Fibroblast of the conjunctiva (primary cell): Measurements from ENCODE around the gene CAPN10.

Source experiments
- DNase-seq: peaks from one replicate; pipeline ENCODE4 v3.0.0-alpha.2; 2010; ENCODE audit warnings: low read depth

Gene CAPN10

DNA sequence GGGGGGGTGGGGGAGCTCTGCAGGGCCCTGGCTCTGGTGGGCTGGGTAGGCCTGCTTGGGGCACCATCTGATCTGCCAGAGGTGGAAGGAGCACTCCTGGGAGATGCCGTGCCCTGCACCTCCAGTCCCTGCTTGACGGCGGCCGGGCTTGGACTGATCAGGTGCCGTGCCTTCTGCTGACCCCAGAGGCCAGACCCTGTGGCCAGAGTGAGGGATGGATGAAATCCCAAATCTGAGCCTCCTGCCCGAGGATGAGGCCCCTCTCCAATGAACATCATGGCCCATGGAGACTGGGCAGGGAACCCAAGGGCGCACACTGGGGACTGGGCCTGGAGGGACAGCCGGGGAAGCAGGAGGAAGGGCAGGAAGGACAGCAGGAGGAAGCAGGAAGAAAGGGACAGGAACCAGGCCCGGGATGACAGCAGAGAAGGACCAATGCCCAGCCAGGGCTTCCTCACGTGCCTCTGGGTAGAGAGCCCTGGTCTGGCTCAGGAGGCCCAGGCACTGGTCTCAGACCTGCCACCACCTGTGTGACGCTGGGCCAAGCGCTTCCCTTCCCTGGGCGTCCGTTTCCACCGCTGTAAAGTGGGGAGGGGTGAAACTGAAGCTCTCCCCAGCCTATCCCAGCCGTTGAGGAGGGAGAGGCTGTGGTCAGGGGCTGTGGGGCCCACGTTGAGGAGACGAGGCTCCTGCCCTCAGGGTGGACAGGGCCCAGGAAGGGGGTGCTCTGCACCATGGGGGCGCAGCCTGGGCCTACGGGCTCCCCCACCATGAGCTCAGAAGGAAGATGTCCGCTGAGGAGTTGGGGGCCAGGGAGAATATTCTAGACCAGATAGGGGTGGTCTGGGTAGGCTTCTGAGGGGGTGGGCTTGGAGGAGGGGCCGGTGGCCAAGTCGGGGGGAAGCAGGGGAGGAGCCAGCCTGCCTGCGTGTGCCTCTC lies 37.7 kb downstream of the CAPN10 start:
- DNase-seq: no peak

GRCh38 chr2:240624950-240625621 lies 38.6 kb downstream of the CAPN10 start, which contains the start of gene GPR35:
TSS of gene GPR35 (plus strand) at chr2:240625480. CDS start at chr2:240629953, 4,473 bp downstream.
- no peak for DNase-seq

DNA sequence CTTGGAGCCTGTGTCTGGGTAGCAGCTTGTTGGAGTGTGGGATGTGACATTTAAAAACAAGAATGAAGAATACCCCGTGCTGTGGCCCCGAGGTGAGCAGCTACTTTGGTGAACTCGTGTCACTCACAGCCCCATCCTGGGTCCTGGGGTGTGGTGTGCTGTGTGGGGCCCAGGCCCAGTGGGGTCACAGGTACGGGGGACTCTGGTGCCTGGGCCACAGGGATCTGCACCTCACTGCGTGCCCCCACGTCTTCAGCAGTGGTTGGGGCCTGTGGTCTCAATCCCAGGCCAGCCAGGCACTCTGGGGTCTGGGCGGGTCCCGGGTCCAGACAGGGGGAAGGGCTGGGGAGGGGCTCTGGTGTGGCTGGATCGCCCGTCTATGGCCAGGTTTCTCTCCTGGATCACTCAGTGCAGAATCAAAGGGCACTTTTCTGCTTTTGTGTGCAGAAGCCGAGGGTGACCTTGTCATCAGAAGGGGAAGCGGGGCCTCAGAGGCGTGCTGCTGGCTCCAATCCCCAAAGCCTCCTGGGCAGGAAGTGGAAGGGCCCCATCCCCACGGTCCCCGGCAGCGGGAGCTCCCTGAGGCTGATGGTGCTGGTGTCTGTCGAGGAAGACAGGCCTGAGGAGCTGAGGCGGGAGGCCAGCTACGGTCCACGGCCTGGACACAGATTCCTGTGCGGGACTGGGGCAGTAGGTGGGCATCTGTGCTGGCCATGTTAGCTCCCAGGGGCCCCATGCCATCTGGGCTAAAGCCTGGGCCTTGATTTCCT lies 40.2 kb downstream of the CAPN10 start:
- DNase-seq: no peak

DNA sequence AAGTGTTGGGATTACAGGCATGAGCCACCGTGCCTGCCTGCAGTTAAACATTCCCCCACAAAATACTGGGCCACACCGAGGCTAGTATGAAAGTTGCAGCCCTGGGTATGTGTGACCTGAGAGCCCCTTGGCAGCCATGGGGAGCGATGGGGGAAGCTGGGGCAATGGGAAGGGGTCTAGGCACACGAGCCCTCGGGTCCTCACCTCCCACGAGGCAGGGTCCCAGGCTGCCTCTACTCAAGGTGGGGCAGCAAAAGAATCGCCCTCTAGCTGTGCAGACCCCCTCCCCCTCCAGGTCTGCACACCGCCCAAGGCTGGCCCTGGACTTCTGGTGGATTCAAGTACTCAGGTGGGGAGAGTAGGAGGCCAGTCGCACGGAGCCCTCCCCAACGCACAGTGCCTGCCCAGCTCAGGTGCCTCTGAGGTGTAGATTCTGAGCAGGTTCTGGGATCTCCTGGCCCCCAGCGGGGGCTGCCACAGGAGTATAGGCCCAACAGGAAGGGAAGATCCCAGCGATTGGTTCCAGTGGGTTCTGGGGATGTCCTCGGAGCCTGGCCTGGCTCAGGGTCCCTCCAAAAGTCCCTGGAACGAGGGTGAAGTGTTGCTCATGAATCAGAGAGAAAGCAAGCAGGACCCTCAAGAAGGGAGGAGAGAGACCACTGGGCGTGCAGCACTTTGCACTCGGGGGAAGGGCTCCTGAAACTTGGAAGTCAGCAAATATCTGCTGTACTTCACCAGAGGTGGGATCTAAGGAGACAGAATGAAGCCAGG lies 41.4 kb downstream of the CAPN10 start:
- DNase-seq: no peak

GRCh38 chr2:240628507-240628807 lies 41.9 kb downstream of the CAPN10 start:
- no peak for DNase-seq

GRCh38 chr2:240628808-240629618 lies 42.5 kb downstream of the CAPN10 start:
- DNase-seq: no peak

- no peak for DNase-seq
These were observed 43.1 kb downstream of the CAPN10 start for GRCh38 chr2:240629619-240629967.

GRCh38 chr2:240629968-240630770 lies 43.6 kb downstream of the CAPN10 start:
- DNase-seq: no peak

- no peak for DNase-seq
These were observed 44.4 kb downstream of the CAPN10 start for GRCh38 chr2:240630771-240631547.

DNA sequence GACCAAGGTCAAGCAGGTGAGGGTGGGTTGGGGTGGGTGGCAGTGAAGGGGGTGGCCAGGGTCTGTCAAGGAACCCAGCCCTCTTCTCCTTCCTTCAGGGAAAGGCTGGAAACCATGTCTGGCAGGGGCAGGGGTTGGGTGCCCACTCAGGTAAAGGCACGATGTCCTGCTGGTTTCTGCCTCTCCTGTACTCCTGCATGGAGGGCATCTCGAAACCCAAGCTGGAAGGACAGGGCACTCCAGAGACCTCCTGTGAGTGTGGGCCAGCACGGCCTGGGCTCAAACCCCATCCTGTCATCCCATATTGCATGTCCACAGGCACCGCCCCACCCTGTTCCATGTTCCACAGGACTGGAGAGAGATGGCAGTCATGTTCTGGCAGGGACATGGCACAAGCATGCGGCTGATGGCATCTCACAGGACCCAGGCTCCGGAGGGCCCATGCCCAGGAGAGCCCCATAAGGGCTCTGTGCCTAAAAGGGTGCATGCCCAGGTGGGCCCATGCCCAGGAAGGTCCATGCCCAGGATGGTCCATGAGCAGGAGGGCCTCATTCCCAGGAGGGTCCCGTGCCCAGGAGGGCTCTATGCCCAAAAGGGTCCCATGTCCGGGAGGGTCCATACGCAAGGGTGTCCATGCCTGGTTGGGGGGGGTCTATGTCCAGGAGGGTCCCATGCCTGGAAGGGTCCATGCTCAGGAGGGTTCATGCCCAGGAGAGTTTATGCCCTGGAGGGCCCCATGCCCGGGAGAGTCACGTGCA lies 45.2 kb downstream of the CAPN10 start:
- no peak for DNase-seq

DNA sequence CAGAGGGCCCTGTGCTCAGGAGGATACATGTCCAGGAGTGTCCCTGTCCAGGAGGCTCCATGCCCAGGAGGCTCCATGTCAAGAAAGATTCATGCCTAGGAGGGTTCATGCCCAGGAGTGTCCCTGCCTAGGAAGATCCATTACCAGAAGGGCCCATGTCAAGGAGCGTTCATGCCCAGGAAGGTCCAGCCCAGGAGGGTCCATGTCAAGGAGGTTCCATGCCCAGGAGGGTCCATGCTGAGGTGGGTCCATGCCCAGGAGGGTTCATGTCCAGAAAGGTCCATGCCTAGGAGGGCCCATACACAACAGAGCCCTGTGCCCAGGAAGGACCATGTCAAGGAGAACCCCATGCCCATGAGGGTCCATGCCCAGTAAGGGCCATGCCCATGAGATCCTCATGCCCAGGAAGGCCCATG lies 45.8 kb downstream of the CAPN10 start:
- DNase-seq: no peak

DNA sequence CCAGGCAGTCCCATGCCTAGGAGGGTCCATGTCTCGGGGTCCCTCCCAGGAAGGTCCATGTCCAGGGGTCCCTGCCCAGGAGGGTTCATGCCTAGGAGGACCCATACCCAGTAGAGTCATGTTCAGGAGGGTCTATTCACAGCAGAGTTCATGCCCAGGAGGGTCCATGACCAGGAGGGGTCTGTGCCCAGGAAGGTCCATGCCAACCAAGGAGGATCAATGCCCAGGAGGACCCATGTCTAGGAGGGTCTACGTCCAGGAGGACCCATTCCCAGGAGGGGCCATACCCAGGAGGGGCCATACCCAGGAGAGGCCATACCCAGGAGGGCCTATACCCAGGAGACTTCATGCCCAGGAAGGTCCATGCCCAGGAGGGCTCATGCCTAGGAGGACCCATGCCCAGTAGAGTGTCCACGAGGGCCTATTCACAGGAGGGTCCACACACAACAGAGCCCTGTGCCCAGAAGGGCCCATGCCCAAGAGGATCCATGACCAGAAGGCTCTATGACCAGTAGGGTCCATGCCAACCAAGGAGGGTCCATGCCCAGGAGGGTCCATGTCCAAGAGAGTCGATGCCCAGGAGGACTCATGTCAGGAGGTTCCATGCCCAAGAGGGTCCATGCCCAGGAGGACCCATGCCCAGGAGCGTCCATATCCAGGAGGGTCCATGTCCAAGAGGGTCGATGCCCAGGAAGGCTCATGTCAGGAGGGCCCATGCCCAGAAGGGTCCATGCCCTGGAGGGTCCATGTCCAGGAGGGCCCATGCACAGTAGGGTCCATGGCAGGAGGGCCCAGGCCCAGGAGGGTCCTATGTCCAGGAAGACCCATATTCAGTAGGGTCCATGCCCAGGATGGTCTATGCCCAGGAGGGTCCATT lies 48.8 kb downstream of the CAPN10 start:
- DNase-seq: no peak

DNA sequence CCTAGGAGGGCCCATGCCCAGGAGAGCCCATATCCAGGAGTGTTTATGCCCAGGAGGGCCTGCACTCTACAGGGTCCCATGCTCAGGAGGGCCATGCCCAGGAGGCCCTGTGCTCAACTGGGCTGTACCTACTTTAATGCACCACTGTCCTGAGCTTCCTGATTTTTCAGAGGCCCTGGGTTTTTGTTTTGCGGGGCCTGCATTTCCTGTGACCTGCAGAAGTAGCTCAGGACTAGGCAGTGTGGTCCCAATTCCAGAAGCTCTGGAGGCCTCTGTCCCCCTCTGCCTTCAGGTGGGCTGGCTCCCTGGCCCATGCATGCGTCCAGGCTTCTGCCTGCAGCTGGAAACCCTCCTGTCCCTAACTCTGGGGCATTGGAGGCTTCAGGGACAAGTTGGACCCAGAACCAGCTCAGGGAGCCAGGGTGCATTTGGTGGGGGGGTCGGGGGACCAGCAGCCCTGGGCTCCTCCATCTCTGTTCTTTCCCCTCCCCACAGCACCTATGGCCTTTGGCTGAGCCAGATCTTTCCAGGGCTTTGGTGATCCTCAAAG lies 49.5 kb downstream of the CAPN10 start:
- DNase-seq: no peak

- DNase-seq: no peak
These were observed 50.1 kb downstream of the CAPN10 start for GRCh38 chr2:240636563-240637115.

DNA sequence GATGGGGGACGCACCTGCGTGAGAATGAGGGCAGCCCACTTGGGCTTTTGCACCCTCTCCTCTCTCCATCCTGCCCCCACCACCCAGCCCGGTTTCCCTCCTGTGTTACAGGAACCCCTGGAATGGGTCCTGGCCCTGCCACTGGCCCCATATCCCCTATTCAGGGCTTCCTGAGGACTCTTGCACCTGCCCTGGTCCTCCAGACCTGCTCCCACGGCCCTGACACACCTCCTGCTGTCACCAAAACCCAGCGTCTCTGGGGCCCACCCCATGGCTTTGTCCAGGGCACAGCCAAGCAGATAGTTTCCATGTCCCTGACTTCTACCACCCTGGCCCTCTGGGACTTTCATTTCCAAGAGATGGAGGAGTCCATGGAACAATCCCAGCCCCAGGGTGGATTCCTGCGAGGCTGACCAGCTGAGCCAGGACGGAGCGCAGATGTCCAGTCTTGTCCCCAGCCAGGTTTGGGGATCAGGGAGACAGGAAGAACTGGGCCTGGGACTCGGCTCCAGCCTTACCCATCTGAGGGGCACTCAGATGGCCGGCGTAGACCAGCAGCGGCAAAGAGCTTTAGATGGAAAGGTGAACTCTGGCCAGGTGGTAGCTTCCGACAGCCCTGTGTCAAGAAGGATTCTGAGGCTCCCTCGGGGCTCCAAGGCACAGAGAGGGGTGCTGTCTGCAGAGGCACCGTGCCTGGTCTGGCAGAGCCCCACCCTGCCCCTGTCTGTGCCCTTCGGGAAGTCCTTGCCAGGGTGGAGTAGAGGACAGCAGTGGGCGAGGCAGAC lies 50.8 kb downstream of the CAPN10 start:
- DNase-seq: no peak

DNA sequence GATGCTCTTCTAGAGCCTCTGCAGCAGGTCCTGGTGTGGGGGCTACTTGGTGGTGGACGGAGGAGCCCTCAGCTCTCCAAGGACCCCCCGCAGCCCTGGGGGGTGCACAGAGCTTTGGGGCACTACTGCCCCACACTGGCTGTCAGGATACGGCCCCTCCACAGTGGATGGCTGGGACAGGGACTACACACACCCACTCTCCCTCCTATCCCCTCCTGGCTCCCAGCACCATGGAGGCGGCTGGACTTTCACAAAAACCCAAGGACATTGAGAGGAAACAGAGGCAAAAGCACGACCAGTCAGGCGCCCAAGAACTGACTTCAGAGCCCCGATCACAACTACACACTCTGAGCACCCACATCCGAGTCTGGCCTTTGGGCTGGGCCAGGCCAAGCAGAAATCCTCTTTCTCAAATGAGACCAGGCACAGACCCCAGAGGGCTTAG lies 51.4 kb downstream of the CAPN10 start:
- no peak for DNase-seq
